ENCODE results near the gene SPG11.

Gene SPG11

GRCh38 chr15:44580105-44580504, 83.4 kb downstream of the SPG11 start:
- H3K4me3 ChIP-seq (ENCODE audit: low read depth, low read length), result no peak overlapping the region
- DNase-seq, result no peak
- H3K4me1 ChIP-seq, result no peaks in the 10 kb centered on the region
- H3K27me3 ChIP-seq, result no peaks in the 10 kb centered on the region
- no peak for TF ChIP-seq CTCF (IDR thresholded peaks at IDR 0.05; ENCODE audit: low read depth, low read length)
- H3K36me3 ChIP-seq, result peaks cover 13% of the 10 kb centered on the region
- no peaks in the 10 kb centered on the region for H3K9me3 ChIP-seq

GRCh38 chr15:44574734-44575133, 88.7 kb downstream of the SPG11 start:
- H3K4me1 ChIP-seq, result no peaks in the 10 kb centered on the region
- no peak for TF ChIP-seq CTCF (IDR thresholded peaks at IDR 0.05; ENCODE audit: low read depth, low read length)
- DNase-seq, result no peak
- H3K27me3 ChIP-seq, result no peaks in the 10 kb centered on the region
- no peaks in the 10 kb centered on the region for H3K9me3 ChIP-seq
- H3K36me3 ChIP-seq, result peaks cover 22% of the 10 kb centered on the region
- H3K4me3 ChIP-seq (ENCODE audit: low read depth, low read length), result no peak overlapping the region

- Histone ChIP-seq H3K27me3 (no peaks in the 10 kb centered on the region), H3K9me3 (no peaks in the 10 kb centered on the region), H3K4me1 (no peaks in the 10 kb centered on the region), H3K36me3 (peaks cover 22% of the 10 kb centered on the region), H3K4me3 (ENCODE audit: low read depth, low read length) (no peak overlapping the region)
- no peak for DNase-seq
- no peak for TF ChIP-seq CTCF (IDR thresholded peaks at IDR 0.05; ENCODE audit: low read depth, low read length)
Measured at GRCh38 chr15:44573386-44573785, 90.1 kb downstream of the SPG11 start.

GRCh38 chr15:44570361-44570760, 93.1 kb downstream of the SPG11 start:
- Histone ChIP-seq H3K4me1 (no peaks in the 10 kb centered on the region), H3K36me3 (peaks cover 35% of the 10 kb centered on the region)

GRCh38 chr15:44569316-44569715, 94.1 kb downstream of the SPG11 start:
- H3K27me3 ChIP-seq, result no peaks in the 10 kb centered on the region
- no peak overlapping the region for H3K4me3 ChIP-seq (ENCODE audit: low read depth, low read length)
- H3K4me1 ChIP-seq, result no peaks in the 10 kb centered on the region
- DNase-seq, result no peak
- no peak for TF ChIP-seq CTCF (IDR thresholded peaks at IDR 0.05; ENCODE audit: low read depth, low read length)
- peaks cover 3% of the 10 kb centered on the region; the same call in 1 of the 2 replicates for H3K9me3 ChIP-seq
- H3K36me3 ChIP-seq, result peaks cover 43% of the 10 kb centered on the region

More at GRCh38 chr15:44570361-44570760, 93.1 kb downstream of the SPG11 start:
- no peak for DNase-seq
- H3K4me3 ChIP-seq (ENCODE audit: low read depth, low read length), result no peak overlapping the region
- H3K27me3 ChIP-seq, result no peaks in the 10 kb centered on the region
- no peak for TF ChIP-seq CTCF (IDR thresholded peaks at IDR 0.05; ENCODE audit: low read depth, low read length)
- H3K9me3 ChIP-seq, result no peaks in the 10 kb centered on the region

- Histone ChIP-seq H3K4me1 (no peaks in the 10 kb centered on the region), H3K36me3 (peaks cover 49% of the 10 kb centered on the region), H3K4me3 (ENCODE audit: low read depth, low read length) (no peak overlapping the region), H3K9me3 (peaks cover 3% of the 10 kb centered on the region; the same call in 1 of the 2 replicates), H3K27me3 (no peaks in the 10 kb centered on the region)
- DNase-seq, result no peak
- TF ChIP-seq CTCF (IDR thresholded peaks at IDR 0.05; ENCODE audit: low read depth, low read length), result no peak
Measured at GRCh38 chr15:44568338-44568737, 95.1 kb downstream of the SPG11 start.
